Measurements from ENCODE around the gene VAV1.
A peak's percentile ranks its signal among the peaks of the same experiment; 100 is the strongest.
"Not testable (repeated sequence)": the region's sequence is repeated elsewhere in the genome, so short reads cannot be mapped to it uniquely, and the experiment has no call there.

Gene VAV1

GRCh38 chr19:6793973-6794372 is 21.5 kb downstream of the VAV1 start:
- Histone ChIP-seq H3K79me2 (ENCODE audit: insufficient read depth, low read length) (peaks cover 51% of the 10 kb centered on the region), H3K4me1 (ENCODE audit: insufficient read depth, low read length, severe bottlenecking) (no peaks in the 10 kb centered on the region), H3K4me3 (ENCODE audit: low read depth, low read length, poor library complexity, severe bottlenecking) (no peak overlapping the region), H3K27ac (ENCODE audit: low read depth, low read length, poor library complexity, severe bottlenecking) (no peak overlapping the region), H4K20me1 (ENCODE audit: insufficient read depth, low read length) (no peaks in the 10 kb centered on the region), H3K9me2 (ENCODE audit: low read depth, low read length) (no peaks in the 10 kb centered on the region), H3K4me2 (ENCODE audit: low read length) (no peak overlapping the region), H3K9ac (ENCODE audit: low read length) (no peak overlapping the region), H3K27me3 (ENCODE audit: insufficient read depth, low read length) (no peaks in the 10 kb centered on the region), H3K9me3 (ENCODE audit: low read length) (no peaks in the 10 kb centered on the region), H3K36me3 (ENCODE audit: insufficient read depth, low read length) (peaks cover 54% of the 10 kb centered on the region), H3F3A (ENCODE audit: insufficient read depth, low read length) (no peaks in the 10 kb centered on the region), H2AFZ (ENCODE audit: low read length) (no peak overlapping the region)
- TF ChIP-seq CTCF (IDR thresholded peaks at IDR 0.05; ENCODE audit: low read length) (no peak), EZH2 (IDR thresholded peaks at IDR 0.05; ENCODE audit: borderline replicate concordance, low read length) (no peak)

- H3K4me2 ChIP-seq (ENCODE audit: low read length): no peak overlapping the region
- H3K4me1 ChIP-seq (ENCODE audit: insufficient read depth, low read length, severe bottlenecking): peaks cover 6% of the 10 kb centered on the region
- H4K20me1 ChIP-seq (ENCODE audit: insufficient read depth, low read length): no peaks in the 10 kb centered on the region
Observed at GRCh38 chr19:6794686-6795431, 22.4 kb downstream of the VAV1 start.

GRCh38 chr19:6796278-6796677 is 23.8 kb downstream of the VAV1 start:
- TF ChIP-seq EZH2 (IDR thresholded peaks at IDR 0.05; ENCODE audit: borderline replicate concordance, low read length): no peak
- TF ChIP-seq CTCF (IDR thresholded peaks at IDR 0.05; ENCODE audit: low read length): no peak
- no peaks in the 10 kb centered on the region for H3F3A ChIP-seq (ENCODE audit: insufficient read depth, low read length)
- H3K27ac ChIP-seq (ENCODE audit: low read depth, low read length, poor library complexity, severe bottlenecking): peak overlapping the region; percentile 41
- no peaks in the 10 kb centered on the region for H4K20me1 ChIP-seq (ENCODE audit: insufficient read depth, low read length)
- peaks cover 35% of the 10 kb centered on the region for H3K36me3 ChIP-seq (ENCODE audit: insufficient read depth, low read length)
- no peak overlapping the region for H3K4me2 ChIP-seq (ENCODE audit: low read length)
- no peaks in the 10 kb centered on the region for H3K9me2 ChIP-seq (ENCODE audit: low read depth, low read length)
- H3K4me1 ChIP-seq (ENCODE audit: insufficient read depth, low read length, severe bottlenecking): peaks cover 20% of the 10 kb centered on the region
- H2AFZ ChIP-seq (ENCODE audit: low read length): no peak overlapping the region
- no peaks in the 10 kb centered on the region for H3K9me3 ChIP-seq (ENCODE audit: low read length)
- H3K79me2 ChIP-seq (ENCODE audit: insufficient read depth, low read length): peaks cover 50% of the 10 kb centered on the region
- H3K9ac ChIP-seq (ENCODE audit: low read length): no peak overlapping the region
- H3K27me3 ChIP-seq (ENCODE audit: insufficient read depth, low read length): no peaks in the 10 kb centered on the region
- H3K4me3 ChIP-seq (ENCODE audit: low read depth, low read length, poor library complexity, severe bottlenecking): no peak overlapping the region

More at GRCh38 chr19:6794686-6795431, 22.4 kb downstream of the VAV1 start:
- Histone ChIP-seq H3K4me3 (ENCODE audit: low read depth, low read length, poor library complexity, severe bottlenecking) (no peak overlapping the region), H3F3A (ENCODE audit: insufficient read depth, low read length) (no peaks in the 10 kb centered on the region), H3K27ac (ENCODE audit: low read depth, low read length, poor library complexity, severe bottlenecking) (no peak overlapping the region), H3K9me3 (ENCODE audit: low read length) (no peaks in the 10 kb centered on the region), H3K36me3 (ENCODE audit: insufficient read depth, low read length) (peaks cover 48% of the 10 kb centered on the region), H3K79me2 (ENCODE audit: insufficient read depth, low read length) (peaks cover 51% of the 10 kb centered on the region), H2AFZ (ENCODE audit: low read length) (no peak overlapping the region), H3K9ac (ENCODE audit: low read length) (no peak overlapping the region), H3K9me2 (ENCODE audit: low read depth, low read length) (no peaks in the 10 kb centered on the region), H3K27me3 (ENCODE audit: insufficient read depth, low read length) (no peaks in the 10 kb centered on the region)
- TF ChIP-seq EZH2 (IDR thresholded peaks at IDR 0.05; ENCODE audit: borderline replicate concordance, low read length): no peak

- Histone ChIP-seq H4K20me1 (ENCODE audit: insufficient read depth, low read length) (no peaks in the 10 kb centered on the region), H3K4me1 (ENCODE audit: insufficient read depth, low read length, severe bottlenecking) (peaks cover 29% of the 10 kb centered on the region), H3K79me2 (ENCODE audit: insufficient read depth, low read length) (peaks cover 38% of the 10 kb centered on the region), H3K9me3 (ENCODE audit: low read length) (no peaks in the 10 kb centered on the region), H3K9ac (ENCODE audit: low read length) (no peak overlapping the region), H2AFZ (ENCODE audit: low read length) (no peak overlapping the region), H3K4me3 (ENCODE audit: low read depth, low read length, poor library complexity, severe bottlenecking) (no peak overlapping the region), H3F3A (ENCODE audit: insufficient read depth, low read length) (no peaks in the 10 kb centered on the region), H3K36me3 (ENCODE audit: insufficient read depth, low read length) (peaks cover 26% of the 10 kb centered on the region), H3K27me3 (ENCODE audit: insufficient read depth, low read length) (no peaks in the 10 kb centered on the region), H3K9me2 (ENCODE audit: low read depth, low read length) (no peaks in the 10 kb centered on the region), H3K4me2 (ENCODE audit: low read length) (no peak overlapping the region), H3K27ac (ENCODE audit: low read depth, low read length, poor library complexity, severe bottlenecking) (peak overlapping the region; percentile 7)
- TF ChIP-seq CTCF (IDR thresholded peaks at IDR 0.05; ENCODE audit: low read length) (no peak), EZH2 (IDR thresholded peaks at IDR 0.05; ENCODE audit: borderline replicate concordance, low read length) (no peak)
Observed at GRCh38 chr19:6797646-6798045, 25.1 kb downstream of the VAV1 start.

GRCh38 chr19:6800160-6800790 is 27.8 kb downstream of the VAV1 start:
- peak overlapping the region; percentile 99 for H3K27ac ChIP-seq (ENCODE audit: low read depth, low read length, poor library complexity, severe bottlenecking)
- H3K79me2 ChIP-seq (ENCODE audit: insufficient read depth, low read length): peaks cover 35% of the 10 kb centered on the region
- H2AFZ ChIP-seq (ENCODE audit: low read length); H3K9me3 ChIP-seq (ENCODE audit: low read length); H3K27me3 ChIP-seq (ENCODE audit: insufficient read depth, low read length); H4K20me1 ChIP-seq (ENCODE audit: insufficient read depth, low read length); H3F3A ChIP-seq (ENCODE audit: insufficient read depth, low read length); H3K9me2 ChIP-seq (ENCODE audit: low read depth, low read length): not testable (repeated sequence)
- H3K9ac ChIP-seq (ENCODE audit: low read length): peak overlapping the region; percentile 85; the same call in 1 of the 2 replicates
- peaks cover 44% of the 10 kb centered on the region for H3K4me1 ChIP-seq (ENCODE audit: insufficient read depth, low read length, severe bottlenecking)
- H3K4me3 ChIP-seq (ENCODE audit: low read depth, low read length, poor library complexity, severe bottlenecking): peak overlapping the region; percentile 67
- peak overlapping the region; percentile 74 for H3K4me2 ChIP-seq (ENCODE audit: low read length)
- H3K36me3 ChIP-seq (ENCODE audit: insufficient read depth, low read length): peaks cover 12% of the 10 kb centered on the region; the same call in 1 of the 2 replicates
